Measurements from ENCODE around the gene JMJD1C.

- TF ChIP-seq POLR2A (IDR thresholded peaks at IDR 0.05; ENCODE audit: low read depth, low read length) (no peak), SPI1 (IDR thresholded peaks at IDR 0.05; ENCODE audit: low read depth, low read length) (no peak), POLR2AphosphoS5 (IDR thresholded peaks at IDR 0.05; ENCODE audit: low read depth, low read length) (no peak), TAF1 (IDR thresholded peaks at IDR 0.05; ENCODE audit: low read depth, low read length) (no peak), POU2F2 (IDR thresholded peaks at IDR 0.05; ENCODE audit: low read depth, low read length) (no peak), PAX5 (IDR thresholded peaks at IDR 0.05; ENCODE audit: insufficient read depth, low read length, severe bottlenecking) (no peak)
Observed at GRCh38 chr10:63257778-63258177, 208.0 kb downstream of the JMJD1C start.
